H9 (cell line): ENCODE results near the gene MTMR3. TPM values are rescaled to one million over a fixed set of nuclear protein-coding genes. Genes with fewer than 3 reads are reported as not detected.

ENCODE experiments used
- DNase-seq: peaks from one replicate; pipeline ENCODE4 v3.0.0-alpha.2; 2017
- H2AFZ ChIP-seq: one replicate; pipeline ENCODE4 v1.6.1; 2013; ENCODE audit warnings: mild to moderate bottlenecking, low read length, control low read depth, moderate library complexity
- H2AK5ac ChIP-seq: 2 replicates; pipeline ENCODE4 v1.6.1; 2013; ENCODE audit warnings: low read length, control low read depth, mixed read lengths; ENCODE audit not compliant: insufficient read length
- H2BK120ac ChIP-seq: one replicate; pipeline ENCODE4 v1.6.1; 2013; ENCODE audit warnings: low read depth, mild to moderate bottlenecking, low read length, control low read depth, inconsistent platforms; ENCODE audit not compliant: poor library complexity, severe bottlenecking
- H2BK12ac ChIP-seq: 2 replicates; pipeline ENCODE4 v1.6.1; 2013; ENCODE audit warnings: low read length, control low read depth, mixed read lengths, low read depth; ENCODE audit not compliant: insufficient read length
- H2BK15ac ChIP-seq: 2 replicates; pipeline ENCODE4 v1.6.1; 2013; ENCODE audit warnings: low read depth, low read length, control low read depth
- H2BK20ac ChIP-seq: one replicate; pipeline ENCODE4 v1.6.1; 2013; ENCODE audit warnings: low read depth, mild to moderate bottlenecking, low read length, control low read depth, inconsistent platforms; ENCODE audit not compliant: poor library complexity, severe bottlenecking
- H2BK5ac ChIP-seq: 2 replicates; pipeline ENCODE4 v1.6.1; 2013; ENCODE audit warnings: low read length, control low read depth, mixed read lengths; ENCODE audit not compliant: insufficient read length
- H3K14ac ChIP-seq: 2 replicates; pipeline ENCODE4 v1.6.1; 2013; ENCODE audit warnings: low read length, control low read depth; ENCODE audit not compliant: insufficient read depth
- H3K18ac ChIP-seq: 2 replicates; pipeline ENCODE4 v1.6.1; 2013; ENCODE audit warnings: low read depth, mild to moderate bottlenecking, mixed read lengths, low read length, control low read depth; ENCODE audit not compliant: insufficient read length
- H3K23ac ChIP-seq: 2 replicates; pipeline ENCODE4 v1.6.1; 2013; ENCODE audit warnings: low read length, control low read depth, mixed read lengths, low read depth; ENCODE audit not compliant: insufficient read length
- H3K23me2 ChIP-seq: 2 replicates; pipeline ENCODE4 v1.6.1; 2013; ENCODE audit warnings: low read depth, mild to moderate bottlenecking, mixed read lengths, low read length, control low read depth; ENCODE audit not compliant: insufficient read length, poor library complexity, severe bottlenecking
- H3K27ac ChIP-seq: 2 replicates; pipeline ENCODE4 v1.5.1; 2013; ENCODE audit warnings: low read length, control low read depth, mixed read lengths, low read depth; ENCODE audit not compliant: insufficient read length
- H3K27me3 ChIP-seq: 2 replicates; pipeline ENCODE4 v1.6.1; 2013; ENCODE audit warnings: low read length, control low read depth, inconsistent platforms; ENCODE audit not compliant: insufficient read depth
- H3K4ac ChIP-seq: 2 replicates; pipeline ENCODE4 v1.6.1; 2013; ENCODE audit warnings: low read depth, mild to moderate bottlenecking, control low read depth, inconsistent platforms, low read length, moderate library complexity
- H3K4me1 ChIP-seq: 2 replicates; pipeline ENCODE4 v1.6.1; 2013; ENCODE audit warnings: low read length, control low read depth, inconsistent platforms; ENCODE audit not compliant: insufficient read depth
- H3K4me2 ChIP-seq: 2 replicates; pipeline ENCODE4 v1.6.1; 2013; ENCODE audit warnings: low read length, control low read depth, mixed read lengths; ENCODE audit not compliant: insufficient read length, insufficient read depth
- H3K56ac ChIP-seq: 2 replicates; pipeline ENCODE4 v1.6.1; 2013; ENCODE audit warnings: low read depth, mild to moderate bottlenecking, mixed read lengths, low read length, control low read depth; ENCODE audit not compliant: insufficient read length
- H3K79me1 ChIP-seq: 2 replicates; pipeline ENCODE4 v1.6.1; 2013; ENCODE audit warnings: low read depth, mild to moderate bottlenecking, moderate library complexity, low read length, control low read depth, inconsistent platforms; ENCODE audit not compliant: insufficient read depth, poor library complexity, severe bottlenecking
- H3K79me2 ChIP-seq: 2 replicates; pipeline ENCODE4 v1.6.1; 2013; ENCODE audit warnings: low read length, control low read depth, inconsistent platforms; ENCODE audit not compliant: insufficient read depth
- H3K9ac ChIP-seq: 2 replicates; pipeline ENCODE4 v1.6.1; 2013; ENCODE audit warnings: low read length, control low read depth, mixed read lengths; ENCODE audit not compliant: insufficient read length; ENCODE audit errors: extremely low read depth
- H3K9me3 ChIP-seq: one replicate; pipeline ENCODE4 v1.6.1; 2013; ENCODE audit warnings: low read depth, low read length, inconsistent platforms; ENCODE audit not compliant: control insufficient read depth
- H3T11ph ChIP-seq: one replicate; pipeline ENCODE4 v1.6.1; 2013; ENCODE audit warnings: mild to moderate bottlenecking, low read length, control low read depth, inconsistent platforms
- H4K20me1 ChIP-seq: one replicate; pipeline ENCODE4 v1.6.1; 2013; ENCODE audit not compliant: control insufficient read depth, insufficient read length, insufficient read depth
- H4K5ac ChIP-seq: 2 replicates; pipeline ENCODE4 v1.6.1; 2013; ENCODE audit warnings: low read depth, mild to moderate bottlenecking, mixed read lengths, low read length, control low read depth; ENCODE audit not compliant: insufficient read length
- H4K8ac ChIP-seq: replicated peaks from 2 replicates; pipeline ENCODE4 v1.6.1; 2013; ENCODE audit warnings: low read length, control low read depth, mixed read lengths, low read depth; ENCODE audit not compliant: insufficient read length
- H4K91ac ChIP-seq: 2 replicates; pipeline ENCODE4 v1.6.1; 2013; ENCODE audit warnings: low read depth, mild to moderate bottlenecking, moderate library complexity, mixed read lengths, low read length, control low read depth; ENCODE audit not compliant: insufficient read length
- H3K27ac Mint-ChIP-seq, 3 experiments: 2 replicates in 2 of 3; 3 replicates in 1 of 3; pipeline ENCODE4 v1.8.0; 2020 to 2021; ENCODE audit warnings: mixed read lengths in 3 of 3, mild to moderate bottlenecking in 1 of 3, moderate library complexity in 1 of 3
- H3K27me3 Mint-ChIP-seq: 2 replicates; pipeline ENCODE4 v1.8.0; 2021; ENCODE audit warnings: low read depth, mild to moderate bottlenecking, moderate library complexity, mixed read lengths
- H3K36me3 Mint-ChIP-seq, 3 experiments: 2 replicates in 2 of 3; 3 replicates in 1 of 3; pipeline ENCODE4 v1.8.0; 2020 to 2021; ENCODE audit warnings: low read depth in 3 of 3, mixed read lengths in 3 of 3; ENCODE audit not compliant: insufficient read depth in 1 of 3
- H3K4me1 Mint-ChIP-seq, 2 experiments: 2 replicates each; pipeline ENCODE4 v1.8.0; 2020; ENCODE audit warnings: mixed read lengths in 2 of 2
- H3K4me3 Mint-ChIP-seq, 2 experiments: 2 replicates in 1 of 2; 3 replicates in 1 of 2; pipeline ENCODE4 v1.8.0; 2020 to 2021; ENCODE audit warnings: mild to moderate bottlenecking in 2 of 2, mixed read lengths in 2 of 2, moderate library complexity in 1 of 2
- H3K9me3 Mint-ChIP-seq, 2 experiments: 2 replicates in 1 of 2; 3 replicates in 1 of 2; pipeline ENCODE4 v1.8.0; 2020; ENCODE audit warnings: mild to moderate bottlenecking in 2 of 2, mixed read lengths in 2 of 2, moderate library complexity in 1 of 2
- CTCF ChIP-seq: fragments of 200-600 bp; sonication (generic); conservative IDR thresholded peaks from 3 replicates; pipeline ENCODE4 v1.8.0; 2021; ENCODE audit warnings: antibody characterized with exemption, mild to moderate bottlenecking
- WGBS: extraction: QIAGEN DNeasy Blood & Tissue Kit; methylation state at CpG from one replicate; pipeline ENCODE4 v1.1.7; 2013; ENCODE audit warnings: missing lambda C conversion rate, low lambda C conversion rate, mixed read lengths; ENCODE audit not compliant: insufficient read length; ENCODE audit errors: extremely low coverage; 5-methylcytosine and 5-hydroxymethylcytosine counted together
- total RNA-seq: library from RNA; stranded (reverse); gene quantifications from 2 replicates; pipeline ENCODE4 v1.2.1, GENCODE V29; 2021

The MTMR3 gene
- total RNA-seq, 1 experiment from 2014 or later, result 19.8 TPM

GRCh38 chr22:29989446-29989845 lies 106.5 kb downstream of the MTMR3 start:
- H2AFZ ChIP-seq, result no peak overlapping the region
- H4K91ac ChIP-seq, result no peak overlapping the region
- H4K5ac ChIP-seq, result no peak overlapping the region
- H4K8ac ChIP-seq, result no peak overlapping the region
- no peak overlapping the region for H3K9ac ChIP-seq
- Mint-ChIP-seq H3K9me3 (no peaks in the 10 kb centered on the region), H3K4me1 (peaks cover 47 to 52% of the 10 kb centered on the region in 2 experiments), H3K4me3 (no peak overlapping the region), H3K36me3 (peaks cover 0 to 31% (median 18%) of the 10 kb centered on the region in 3 experiments; a peak in 6 of 7 replicates), H3K27me3 (no peaks in the 10 kb centered on the region), H3K27ac (no peak overlapping the region)
- peaks cover 2% of the 10 kb centered on the region; the same call in 1 of the 2 replicates for H3K4me1 ChIP-seq
- no peaks in the 10 kb centered on the region for H3K79me1 ChIP-seq
- H3K23me2 ChIP-seq, result no peaks in the 10 kb centered on the region
- H3T11ph ChIP-seq, result no peak overlapping the region
- no peak overlapping the region for H3K27ac ChIP-seq
- H2BK120ac ChIP-seq, result no peak overlapping the region
- WGBS, result no CpG with 5 or more reads among the region's 6 CpGs
- H2AK5ac ChIP-seq, result no peak overlapping the region
- H3K27me3 ChIP-seq, result no peaks in the 10 kb centered on the region
- no peak for DNase-seq
- H3K4me2 ChIP-seq, result no peak overlapping the region
- no peak overlapping the region for H3K18ac ChIP-seq
- TF ChIP-seq CTCF, result no peak
- H2BK12ac ChIP-seq, result no peak overlapping the region
- H2BK15ac ChIP-seq, result no peak overlapping the region
- H3K23ac ChIP-seq, result no peak overlapping the region
- H3K56ac ChIP-seq, result no peak overlapping the region
- no peaks in the 10 kb centered on the region for H3K9me3 ChIP-seq
- no peak overlapping the region for H2BK20ac ChIP-seq
- H2BK5ac ChIP-seq, result no peak overlapping the region
- no peak overlapping the region for H3K4ac ChIP-seq
- H3K79me2 ChIP-seq, result no peaks in the 10 kb centered on the region
- peaks cover 3% of the 10 kb centered on the region for H4K20me1 ChIP-seq
- no peak overlapping the region for H3K14ac ChIP-seq
